Measurements from ENCODE around the gene TP53AIP1. TPM values are rescaled to one million over a fixed set of nuclear protein-coding genes. Genes with fewer than 3 reads are reported as not detected.

Gene TP53AIP1
- total RNA-seq, 1 donor from 2014 or later, result not detected

DNA sequence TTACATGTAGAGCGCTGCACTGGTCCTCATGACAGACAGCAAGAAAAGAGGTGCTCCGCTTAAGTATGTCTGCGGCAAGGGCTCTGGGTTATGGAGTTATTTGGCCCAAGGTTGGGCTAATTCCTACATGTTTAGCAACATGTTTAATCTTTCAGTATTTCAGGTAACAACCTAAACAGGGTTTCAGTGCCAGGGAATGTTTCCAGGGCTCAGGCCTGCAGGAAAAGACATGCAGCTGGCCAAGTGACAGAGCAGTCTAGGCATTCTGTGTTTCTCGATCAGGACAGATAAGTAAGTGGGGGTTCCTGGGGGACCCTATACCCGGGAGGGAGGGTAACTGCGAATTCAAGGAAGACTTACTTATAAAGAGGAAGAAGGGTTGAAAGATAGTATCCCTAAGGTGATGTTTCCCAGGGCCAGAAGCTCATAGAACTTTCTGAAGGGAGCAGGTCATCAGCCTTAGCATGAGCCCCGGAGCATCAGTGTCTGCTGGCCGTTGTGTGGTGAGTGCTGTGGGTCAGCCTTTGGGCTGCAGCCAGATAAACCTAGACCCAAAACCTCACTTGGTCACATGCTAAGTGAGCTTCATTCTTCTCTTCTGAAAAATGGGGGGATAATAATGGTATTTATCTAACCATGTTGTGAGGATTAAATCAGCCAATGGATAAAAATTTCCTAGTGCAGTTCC lies 33.1 kb downstream of the TP53AIP1 start:
- TF ChIP-seq, protein P1, sequence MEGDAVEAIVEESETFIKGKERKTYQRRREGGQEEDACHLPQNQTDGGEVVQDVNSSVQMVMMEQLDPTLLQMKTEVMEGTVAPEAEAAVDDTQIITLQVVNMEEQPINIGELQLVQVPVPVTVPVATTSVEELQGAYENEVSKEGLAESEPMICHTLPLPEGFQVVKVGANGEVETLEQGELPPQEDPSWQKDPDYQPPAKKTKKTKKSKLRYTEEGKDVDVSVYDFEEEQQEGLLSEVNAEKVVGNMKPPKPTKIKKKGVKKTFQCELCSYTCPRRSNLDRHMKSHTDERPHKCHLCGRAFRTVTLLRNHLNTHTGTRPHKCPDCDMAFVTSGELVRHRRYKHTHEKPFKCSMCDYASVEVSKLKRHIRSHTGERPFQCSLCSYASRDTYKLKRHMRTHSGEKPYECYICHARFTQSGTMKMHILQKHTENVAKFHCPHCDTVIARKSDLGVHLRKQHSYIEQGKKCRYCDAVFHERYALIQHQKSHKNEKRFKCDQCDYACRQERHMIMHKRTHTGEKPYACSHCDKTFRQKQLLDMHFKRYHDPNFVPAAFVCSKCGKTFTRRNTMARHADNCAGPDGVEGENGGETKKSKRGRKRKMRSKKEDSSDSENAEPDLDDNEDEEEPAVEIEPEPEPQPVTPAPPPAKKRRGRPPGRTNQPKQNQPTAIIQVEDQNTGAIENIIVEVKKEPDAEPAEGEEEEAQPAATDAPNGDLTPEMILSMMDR (IDR thresholded peaks at IDR 0.05), result no peak
- Mint-ChIP-seq H3K27ac (no peak overlapping the region), H3K36me3 (ENCODE audit: low read depth) (no peaks in the 10 kb centered on the region), H3K4me1 (peaks cover 16% of the 10 kb centered on the region), H3K9me3 (no peaks in the 10 kb centered on the region), H3K27me3 (peaks cover 49% of the 10 kb centered on the region), H3K4me3 (no peak overlapping the region)
- ChIA-PET POLR2A (no interaction called here), CTCF (interaction anchor here (2.1 kb wide), 1 partner anchor 47 kb away, joined by 5 read pairs; no protein-coding TSS in a partner anchor)
- intact Hi-C loops (cut with micrococcal nuclease), result no loop called here
- ATAC-seq (ENCODE audit: low read depth) (no peak), DNase-seq (no peak)

DNA sequence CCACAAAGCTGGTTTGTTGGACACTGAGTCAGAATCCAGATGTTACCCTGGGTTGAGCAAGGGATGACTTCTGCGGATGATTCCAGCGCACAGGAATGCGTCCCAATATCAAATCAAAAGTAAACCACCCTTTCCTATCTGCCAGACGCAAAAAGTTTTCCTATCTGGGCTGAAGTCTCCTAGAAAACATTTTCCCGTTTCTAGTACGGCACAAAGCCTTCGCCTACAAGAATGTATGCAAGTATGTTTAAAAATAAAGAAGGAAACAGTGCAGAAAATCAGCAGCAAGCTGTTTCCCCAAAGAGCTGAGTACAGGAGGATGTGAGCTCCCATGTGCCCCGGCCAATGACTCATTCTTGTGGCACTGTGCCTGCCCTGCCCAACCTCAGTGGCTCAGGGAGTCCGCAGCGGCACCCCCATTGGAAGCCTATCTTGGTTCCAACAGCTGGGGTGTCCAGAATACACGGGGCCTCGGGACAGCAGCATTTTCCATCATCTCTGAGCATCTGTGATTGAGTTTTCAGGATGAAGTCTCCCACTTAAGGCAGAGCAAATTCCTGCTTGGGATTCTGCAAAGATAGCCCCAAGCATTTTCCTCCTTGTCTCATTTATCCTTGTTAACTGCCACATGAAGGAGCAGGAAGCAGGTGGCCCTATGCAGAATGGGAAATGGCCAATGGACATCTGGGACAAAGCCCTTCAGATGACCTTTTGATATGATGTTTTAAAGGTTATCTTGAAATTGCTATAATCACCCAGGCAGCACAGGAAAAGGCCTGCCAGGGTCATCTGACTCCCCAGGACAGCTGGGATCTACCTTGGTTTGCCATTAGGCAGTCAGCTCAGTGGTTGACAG lies 34.1 kb downstream of the TP53AIP1 start:
- Mint-ChIP-seq H3K4me1 (peaks cover 24% of the 10 kb centered on the region), H3K27ac (no peak overlapping the region), H3K36me3 (ENCODE audit: low read depth) (no peaks in the 10 kb centered on the region), H3K4me3 (no peak overlapping the region), H3K9me3 (no peaks in the 10 kb centered on the region), H3K27me3 (peaks cover 48% of the 10 kb centered on the region)
- DNase-seq (no peak), ATAC-seq (ENCODE audit: low read depth) (no peak)
- CTCF ChIA-PET, result interaction anchor here (2.1 to 5.2 kb wide), 2 partner anchors 24 to 48 kb away, joined by 5 to 30 read pairs; no protein-coding TSS in a partner anchor
- POLR2A ChIA-PET, result no interaction called here
- TF ChIP-seq, protein P1 (IDR thresholded peaks at IDR 0.05), result no peak
- intact Hi-C loops (cut with micrococcal nuclease), result no loop called here

DNA sequence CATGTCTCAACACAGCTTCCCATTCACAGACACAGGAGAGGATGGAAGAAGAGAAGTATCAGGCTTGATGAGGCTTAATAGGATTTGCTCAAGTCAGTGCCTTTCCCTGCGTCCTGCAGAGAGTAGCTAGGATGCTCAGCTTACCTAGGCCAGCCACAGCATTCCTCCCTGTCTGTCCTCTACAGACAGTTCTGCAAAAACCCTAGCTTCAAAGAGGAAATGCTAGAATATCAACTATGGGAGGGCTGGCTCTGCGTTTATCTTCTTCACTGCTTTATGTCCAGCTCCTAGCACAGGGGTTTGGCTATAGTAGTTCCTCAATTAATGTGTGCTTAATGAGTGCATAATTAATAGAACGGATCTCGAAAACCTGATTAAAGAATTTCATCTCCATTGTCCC lies 35.1 kb downstream of the TP53AIP1 start:
- Mint-ChIP-seq H3K27ac (no peak overlapping the region), H3K36me3 (ENCODE audit: low read depth) (no peaks in the 10 kb centered on the region), H3K4me1 (peaks cover 26% of the 10 kb centered on the region), H3K27me3 (peaks cover 52% of the 10 kb centered on the region), H3K9me3 (no peaks in the 10 kb centered on the region), H3K4me3 (no peak overlapping the region)
- DNase-seq (no peak), ATAC-seq (ENCODE audit: low read depth) (no peak)
- TF ChIP-seq, protein P1 (IDR thresholded peaks at IDR 0.05), result no peak
- ChIA-PET POLR2A (no interaction called here), CTCF (interaction anchor here (5.2 kb wide), 1 partner anchor 22 kb away, joined by 30 read pairs; no protein-coding TSS in a partner anchor)
- intact Hi-C loops (cut with micrococcal nuclease), result no loop called here

DNA sequence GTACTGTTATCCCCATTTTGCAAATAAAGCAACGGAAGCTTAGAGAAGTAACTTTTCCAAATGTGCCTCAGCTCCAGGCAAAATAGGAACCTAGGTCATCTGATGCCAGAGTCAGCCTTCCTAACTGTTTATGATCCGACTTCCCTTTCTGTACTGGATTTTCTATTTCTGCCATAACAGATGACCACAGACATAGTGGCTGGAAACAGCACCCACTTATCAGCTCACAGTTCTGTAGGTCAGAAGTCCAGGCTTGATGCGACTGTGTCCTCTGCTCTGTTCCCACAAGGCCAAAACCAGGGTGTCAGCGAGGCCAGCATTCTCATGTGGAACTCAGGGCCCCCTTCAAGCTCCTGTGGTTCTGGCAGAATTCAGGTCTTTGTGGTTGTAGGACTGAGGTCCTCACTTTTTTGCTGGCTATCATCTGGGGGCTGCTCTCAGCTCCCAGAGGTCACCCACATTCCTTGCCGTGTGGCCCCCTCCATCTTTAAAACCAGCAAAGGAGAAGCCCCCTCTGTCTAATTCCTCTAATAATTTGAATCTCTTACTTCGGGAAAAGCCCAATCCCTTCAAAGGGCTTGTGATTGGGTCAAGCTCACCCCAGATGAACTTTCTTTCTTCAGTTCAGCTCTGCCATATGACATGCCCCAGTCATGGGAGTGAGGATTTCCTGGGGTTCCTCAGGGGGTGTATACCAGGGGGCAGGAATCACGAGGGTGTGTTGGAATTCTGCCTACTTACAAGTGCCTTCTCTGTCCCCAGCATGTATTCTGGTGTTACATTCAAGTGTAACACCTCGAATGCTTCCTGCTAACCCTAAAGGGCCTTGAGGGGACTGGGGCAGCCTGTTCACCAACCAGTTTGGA lies 36.3 kb downstream of the TP53AIP1 start:
- intact Hi-C loops (cut with micrococcal nuclease), result loop anchor here (1.0 kb wide), 1 partner anchor 22 kb away; no protein-coding TSS in a partner anchor

More for the DNA sequence above, 36.3 kb downstream of the TP53AIP1 start:
- Mint-ChIP-seq H3K27me3 (peaks cover 50% of the 10 kb centered on the region), H3K36me3 (ENCODE audit: low read depth) (no peaks in the 10 kb centered on the region), H3K27ac (no peak overlapping the region), H3K4me3 (peak overlapping the region; percentile 79), H3K9me3 (no peaks in the 10 kb centered on the region), H3K4me1 (peaks cover 26% of the 10 kb centered on the region)
- DNase-seq (no peak), ATAC-seq (ENCODE audit: low read depth) (no peak)
- ChIA-PET POLR2A (interaction anchor here (0.6 to 0.9 kb wide), 2 partner anchors 22 to 770 kb away, joined by 3 read pairs; no protein-coding TSS in a partner anchor), CTCF (interaction anchor here (1.0 to 5.2 kb wide), 4 partner anchors 21 to 750 kb away, joined by 3 to 30 read pairs (median 6); no protein-coding TSS in a partner anchor)
- TF ChIP-seq, protein P1 (IDR thresholded peaks at IDR 0.05), result no peak
